AG04450 (cell line): Measurements from ENCODE around the gene GADD45B. TPM values are rescaled to one million over a fixed set of nuclear protein-coding genes. Genes with fewer than 3 reads are reported as not detected.
"Not testable (repeated sequence)": the region's sequence is repeated elsewhere in the genome, so short reads cannot be mapped to it uniquely, and the experiment has no call there.

Experiments
- CTCF ChIA-PET: fragments of 300-600, 350-600 bp; formaldehyde crosslinking; extraction: SDS; loops from one replicate; lab custom pipeline; 2022; ENCODE audit warnings: antibody characterized with exemption, inconsistent platforms; lab: Charles Lee
- POLR2A ChIA-PET: fragments of 350-600 bp; formaldehyde crosslinking; extraction: SDS; loops from one replicate; lab custom pipeline; 2021; ENCODE audit warnings: antibody characterized with exemption, inconsistent platforms; lab: Yijun Ruan, JAX
- DNase-seq: peaks from one replicate; pipeline ENCODE4 v3.0.0-alpha.2; 2011; ENCODE audit warnings: low read depth, low spot score
- H3K27ac ChIP-seq: one replicate; pipeline ENCODE4 v1.5.1; 2012; ENCODE audit warnings: low read depth, low read length, control low read depth
- H3K27me3 ChIP-seq: one replicate; pipeline ENCODE4 v1.6.0; 2012; ENCODE audit warnings: low read length; ENCODE audit not compliant: control insufficient read depth, insufficient read depth
- H3K4me3 ChIP-seq: 2 replicates; pipeline ENCODE4 v1.5.1; 2011; ENCODE audit warnings: mild to moderate bottlenecking, low read depth, low read length, control low read depth
- H3K9me3 ChIP-seq: 2 replicates; pipeline ENCODE4 v1.5.1; 2012; ENCODE audit warnings: low read length; ENCODE audit not compliant: control insufficient read depth, insufficient read depth
- CTCF ChIP-seq: IDR thresholded peaks from 2 replicates; pipeline ENCODE4 v1.5.1; 2011; ENCODE audit warnings: low read depth, low read length, control low read depth, inconsistent platforms
- polyA plus RNA-seq: library from polyadenylated mRNA; depleted of rRNA; stranded (reverse); fragments of >200 nt; gene quantifications from 2 replicates; pipeline ENCODE4 v1.2.3, GENCODE V29; 2011

The GADD45B gene
- polyA plus RNA-seq, 1 experiment = 18.5 TPM

GRCh38 chr19:2462635-2463421 is 13.1 kb upstream of the GADD45B start:
- TF ChIP-seq CTCF = no peak
- Histone ChIP-seq H3K4me3 (peak overlapping the region; percentile 73), H3K9me3 (no peaks in the 10 kb centered on the region; the same call in 1 of the 2 replicates), H3K27ac (peak overlapping the region; percentile 21), H3K27me3 (no peaks in the 10 kb centered on the region)
- DNase-seq = peak; percentile 86
- POLR2A ChIA-PET = interaction anchor here (0.6 to 3.5 kb wide), 4 partner anchors 14 to 148 kb away, joined by 3 to 38 read pairs (median 4); partner anchors contain the start of gene GADD45B
- CTCF ChIA-PET = interaction anchor here (0.7 to 1.7 kb wide), 3 partner anchors 11 to 148 kb away, joined by 5 to 12 read pairs (median 6); no protein-coding TSS in a partner anchor

- H3K27ac ChIP-seq = not testable (repeated sequence)
- POLR2A ChIA-PET = interaction anchor here (2.6 to 3.5 kb wide), 2 partner anchors 13 kb away, joined by 10 to 38 read pairs; partner anchors contain the start of gene GADD45B
- CTCF ChIA-PET = interaction anchor here (1.1 to 1.7 kb wide), 2 partner anchors 10 to 147 kb away, joined by 6 to 12 read pairs; no protein-coding TSS in a partner anchor
Measured at GRCh38 chr19:2463694-2464093, 12.2 kb upstream of the GADD45B start.

GRCh38 chr19:2464389-2464788 is 11.5 kb upstream of the GADD45B start:
- H3K4me3 ChIP-seq = no peak overlapping the region
- no peaks in the 10 kb centered on the region for H3K27me3 ChIP-seq
- no peak for TF ChIP-seq CTCF
- DNase-seq = no peak
- no peak overlapping the region for H3K27ac ChIP-seq
- POLR2A ChIA-PET = interaction anchor here (2.6 kb wide), 1 partner anchor 12 kb away, joined by 10 read pairs; the partner anchor contains the start of gene GADD45B
- H3K9me3 ChIP-seq = no peaks in the 10 kb centered on the region; the same call in 1 of the 2 replicates
- CTCF ChIA-PET = interaction anchor here (1.3 to 2.4 kb wide), 2 partner anchors 10 to 146 kb away, joined by 3 to 9 read pairs; no protein-coding TSS in a partner anchor

More at GRCh38 chr19:2463694-2464093, 12.2 kb upstream of the GADD45B start:
- DNase-seq, H3K9me3 ChIP-seq, H3K4me3 ChIP-seq, H3K27me3 ChIP-seq: not testable (repeated sequence)

- DNase-seq = no peak
- ChIA-PET POLR2A (no interaction called here), CTCF (interaction anchor here (1.0 to 1.3 kb wide), 2 partner anchors 130 to 143 kb away, joined by 3 to 4 read pairs; no protein-coding TSS in a partner anchor)
- H3K4me3 ChIP-seq = no peak overlapping the region
- H3K27ac ChIP-seq = no peak overlapping the region
- H3K27me3 ChIP-seq = no peaks in the 10 kb centered on the region
- no peaks in the 10 kb centered on the region for H3K9me3 ChIP-seq
- TF ChIP-seq CTCF = no peak
Measured at GRCh38 chr19:2468596-2468995, 7.3 kb upstream of the GADD45B start.

- DNase-seq = no peak
- Histone ChIP-seq H3K27me3 (no peaks in the 10 kb centered on the region), H3K27ac (no peak overlapping the region), H3K9me3 (no peaks in the 10 kb centered on the region), H3K4me3 (no peak overlapping the region)
- POLR2A ChIA-PET = no interaction called here
- CTCF ChIA-PET = interaction anchor here (1.0 kb wide), 2 partner anchors 130 to 142 kb away, joined by 3 to 4 read pairs; no protein-coding TSS in a partner anchor
- TF ChIP-seq CTCF = no peak
Measured at GRCh38 chr19:2469102-2469914, 6.6 kb upstream of the GADD45B start.

GRCh38 chr19:2469915-2470200 is 6.1 kb upstream of the GADD45B start:
- DNase-seq, H3K4me3 ChIP-seq, H3K27ac ChIP-seq, H3K27me3 ChIP-seq, H3K9me3 ChIP-seq: not testable (repeated sequence)
- CTCF ChIA-PET = interaction anchor here (1.0 kb wide), 1 partner anchor 141 kb away, joined by 3 read pairs; no protein-coding TSS in a partner anchor
- POLR2A ChIA-PET = interaction anchor here (0.7 kb wide), 1 partner anchor 74 kb away, joined by 9 read pairs; no protein-coding TSS in a partner anchor
